ENCODE measurements around the gene WSB2.
A peak's percentile ranks its signal among the peaks of the same experiment; 100 is the strongest.

Gene WSB2

DNA sequence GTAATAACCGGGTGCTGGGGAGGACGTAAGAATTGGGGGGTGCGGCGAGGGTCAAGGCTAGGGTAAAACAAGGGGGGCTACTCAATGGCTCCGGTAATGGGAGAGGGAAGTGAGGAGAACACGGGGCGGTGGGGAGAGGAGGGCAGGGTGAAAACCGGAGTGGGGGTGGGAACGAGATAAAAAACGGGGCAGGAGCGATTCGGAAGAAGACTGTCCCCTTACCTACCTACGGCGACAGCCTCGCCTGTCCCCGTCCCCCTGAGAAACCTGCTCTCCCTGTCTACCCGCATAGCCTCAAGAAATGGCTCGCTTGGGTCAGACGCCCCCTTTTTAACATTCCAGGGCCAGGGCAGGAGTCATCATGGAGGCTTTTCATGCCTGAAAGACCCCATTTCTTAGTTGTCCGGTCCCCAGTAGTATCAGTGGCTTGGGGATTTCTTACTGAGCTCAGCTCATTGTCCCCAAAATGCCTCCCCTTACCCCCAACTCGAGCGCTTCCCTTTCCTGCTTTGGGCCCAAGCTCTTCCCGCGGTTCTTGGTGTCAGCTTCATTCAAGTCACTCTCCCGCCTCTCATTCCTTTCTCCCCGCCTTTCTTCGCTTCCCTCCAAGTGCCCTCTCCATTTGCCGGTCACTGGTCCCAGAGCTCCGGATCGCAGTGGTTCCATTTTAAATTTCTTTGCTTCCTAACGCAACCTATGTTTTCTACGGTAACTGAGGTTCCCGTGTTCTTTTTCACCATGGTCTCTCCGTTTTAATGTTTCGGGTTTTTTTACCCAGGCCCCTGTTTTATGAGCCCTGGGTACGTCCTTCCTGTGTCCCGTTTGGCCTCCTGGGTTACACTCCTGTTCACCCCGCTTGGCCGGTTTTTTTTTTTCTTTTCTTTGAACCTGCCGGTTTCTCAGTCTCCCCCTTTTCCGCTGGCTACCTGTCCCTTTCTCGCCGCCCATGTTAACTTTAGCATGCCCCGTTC, 1.2 kb upstream of the WSB2 start:
- DNase-seq (ENCODE audit: low read depth), result no peak

DNA sequence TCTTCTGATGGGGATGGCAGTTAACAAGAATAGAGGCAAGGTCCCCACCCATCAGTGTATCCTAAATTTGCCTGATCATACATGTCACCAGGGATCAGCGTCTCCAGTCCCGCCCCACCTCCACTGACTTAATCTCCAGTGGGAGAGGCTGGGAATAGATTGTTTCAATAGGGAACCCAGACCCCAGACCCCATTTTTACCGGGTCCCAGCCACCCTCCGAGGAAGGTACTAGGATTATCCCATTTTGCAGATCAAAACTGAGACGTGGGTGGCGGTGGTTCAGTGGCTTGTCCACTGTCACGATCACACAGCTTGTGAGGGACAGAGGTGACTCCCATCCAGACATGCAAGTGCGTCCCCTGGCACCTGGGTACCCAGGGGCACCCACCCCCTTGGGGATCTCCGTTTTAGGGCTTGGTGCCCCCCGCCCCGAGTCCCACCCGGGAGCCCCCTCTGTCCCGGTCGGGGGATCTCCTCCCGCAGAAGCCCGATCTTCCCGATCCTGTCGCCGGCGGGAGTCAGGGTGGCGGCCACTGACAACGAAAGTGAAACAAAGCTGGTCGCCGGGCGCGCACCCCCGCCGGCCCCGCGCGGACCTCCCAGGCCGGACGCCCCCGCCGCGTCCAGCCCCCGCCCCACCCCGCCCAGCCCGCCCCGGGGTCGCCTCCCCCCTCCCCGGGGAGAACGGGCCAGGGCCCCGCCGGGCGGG, 523 bp downstream of the WSB2 start:
- no peak for DNase-seq (ENCODE audit: low read depth)

DNA sequence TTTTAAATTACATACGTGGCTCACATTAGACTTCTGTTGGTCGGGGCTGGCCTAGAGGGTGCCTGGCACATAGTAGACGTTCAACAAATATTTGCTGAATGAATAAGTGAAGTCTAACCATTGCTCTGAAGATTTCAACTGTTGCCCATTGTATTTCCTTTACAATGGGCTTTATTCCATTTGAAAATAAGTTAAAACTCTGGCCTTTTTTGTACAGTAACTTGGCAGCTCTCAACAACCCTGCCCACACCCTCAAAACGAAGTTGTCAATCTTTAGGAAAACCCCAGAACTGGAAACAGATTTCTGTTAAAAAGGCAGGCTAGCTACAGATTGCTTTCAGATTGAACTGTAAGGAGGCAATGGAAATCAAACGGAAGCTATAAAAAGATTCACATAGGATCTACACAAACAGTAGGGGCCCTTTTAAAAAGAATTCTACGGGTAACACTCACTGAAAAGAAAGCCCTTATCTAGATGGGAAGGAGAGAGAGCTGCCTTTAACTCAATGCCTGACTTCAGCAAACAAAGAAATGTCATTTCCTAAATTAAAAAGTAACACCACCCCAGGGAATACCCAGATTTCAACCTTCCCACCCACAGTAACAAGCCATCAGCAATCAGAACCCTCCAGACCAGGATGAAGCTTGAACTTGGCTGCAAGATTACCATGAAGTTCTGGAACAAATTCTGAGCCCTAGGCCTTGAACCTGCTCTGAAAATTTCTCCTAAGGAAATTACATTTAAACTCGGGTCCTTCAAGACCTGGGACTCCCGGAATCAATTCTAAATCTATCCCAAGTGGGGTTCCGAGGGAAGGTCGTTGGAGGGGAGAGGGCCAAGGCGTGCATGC, 1.4 kb downstream of the WSB2 start:
- DNase-seq (ENCODE audit: low read depth), result no peak

DNA sequence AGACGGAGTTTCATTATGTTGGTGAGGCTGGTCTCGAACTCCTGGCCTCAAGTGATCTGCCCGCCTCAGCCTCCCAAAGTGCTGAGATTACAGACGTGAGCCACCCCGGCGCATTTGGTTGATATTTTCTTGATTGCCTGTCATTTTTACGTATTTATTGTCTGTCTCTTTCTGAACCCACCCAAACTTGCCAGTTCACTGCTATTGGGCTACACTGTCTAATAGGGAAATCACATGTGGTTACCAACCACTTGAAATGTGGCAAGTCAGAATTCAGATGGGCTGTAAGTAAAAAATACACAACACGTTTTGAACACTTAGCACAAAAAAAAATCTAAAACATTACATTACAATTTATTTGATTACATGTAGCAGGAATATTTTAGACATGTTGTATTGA, 2.1 kb downstream of the WSB2 start:
- DNase-seq (ENCODE audit: low read depth), result no peak

DNA sequence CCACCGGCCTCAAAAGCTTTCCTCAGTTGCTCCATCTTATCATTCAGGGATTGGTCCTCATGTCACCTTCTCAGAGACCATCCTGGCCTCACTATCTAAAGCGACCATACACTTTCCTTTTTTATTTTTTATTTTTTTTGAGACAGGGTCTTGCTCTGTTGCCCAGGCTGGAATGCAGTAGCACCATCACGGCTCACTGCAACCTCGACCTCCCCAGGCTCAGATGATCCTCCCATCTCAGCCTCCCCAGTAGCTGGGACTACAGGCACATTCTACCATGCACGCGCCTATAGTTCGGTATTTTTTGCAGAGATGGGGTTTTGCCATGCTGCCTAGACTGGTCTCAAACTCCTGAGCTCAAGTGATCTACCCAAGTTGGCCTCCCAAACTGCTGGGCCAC, 2.8 kb downstream of the WSB2 start:
- no peak for DNase-seq (ENCODE audit: low read depth)

DNA sequence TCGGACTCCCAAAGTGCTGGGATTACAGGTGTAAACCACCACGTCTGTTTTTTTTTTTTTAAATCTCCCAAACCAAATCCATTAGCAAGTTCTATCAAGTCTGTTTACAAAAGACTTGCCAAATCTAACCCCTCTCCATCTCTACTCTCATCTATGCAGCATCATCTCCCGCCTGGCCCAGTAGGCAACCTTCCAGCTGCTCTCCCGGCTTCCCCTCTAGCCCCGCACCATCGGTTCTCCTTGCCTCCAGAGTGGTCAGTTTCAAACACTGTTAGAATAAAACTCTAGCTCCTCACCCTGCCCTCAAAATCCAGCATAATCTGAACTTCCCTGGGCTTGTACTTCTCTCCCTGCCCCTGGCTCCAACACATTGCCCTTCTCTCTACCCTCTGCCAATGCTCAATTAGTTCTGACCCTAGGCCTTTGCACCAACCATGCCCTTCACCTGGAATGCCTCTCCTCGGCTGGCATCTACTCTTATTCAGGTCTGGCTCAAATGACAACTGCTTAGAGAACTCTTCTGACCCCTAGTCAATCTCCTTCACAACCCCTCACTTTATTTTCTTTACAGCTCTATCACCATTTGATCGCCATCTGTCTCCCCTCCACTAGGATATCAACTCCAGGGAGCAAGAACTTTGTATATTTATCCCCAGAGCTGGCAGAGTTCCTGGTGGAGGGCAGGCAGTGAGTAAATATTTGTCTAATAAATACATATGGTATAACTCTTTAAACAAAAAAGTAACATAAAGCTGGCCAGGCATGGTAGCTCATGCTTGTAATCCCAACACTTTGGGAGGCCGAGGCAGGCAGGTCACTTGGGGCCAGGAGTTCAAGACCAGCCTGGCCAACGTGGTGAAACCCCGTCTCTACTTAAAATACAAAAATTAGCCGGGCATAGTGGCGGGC, 4.9 kb downstream of the WSB2 start:
- no peak for DNase-seq (ENCODE audit: low read depth)

DNA sequence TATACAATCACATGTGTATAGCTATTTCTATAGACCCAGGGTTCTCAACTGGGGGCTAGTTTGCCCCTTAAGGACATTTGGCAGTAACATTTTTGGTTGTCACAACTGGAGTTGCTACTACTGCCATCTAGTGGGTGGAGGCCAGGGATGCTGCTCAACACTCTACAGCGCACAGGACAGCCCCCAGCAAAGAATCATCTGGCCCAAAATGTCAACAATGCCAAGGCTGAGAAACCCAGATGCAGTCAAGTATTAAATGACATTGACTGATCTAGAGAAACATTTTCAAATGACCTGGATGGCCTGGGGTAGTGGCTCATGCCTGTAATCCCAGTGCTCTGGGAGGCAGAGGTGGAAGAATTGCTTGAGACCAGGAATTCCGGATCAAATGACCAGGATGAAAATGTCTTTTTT, 5.8 kb downstream of the WSB2 start:
- peak; percentile 76 for DNase-seq (ENCODE audit: low read depth)

DNA sequence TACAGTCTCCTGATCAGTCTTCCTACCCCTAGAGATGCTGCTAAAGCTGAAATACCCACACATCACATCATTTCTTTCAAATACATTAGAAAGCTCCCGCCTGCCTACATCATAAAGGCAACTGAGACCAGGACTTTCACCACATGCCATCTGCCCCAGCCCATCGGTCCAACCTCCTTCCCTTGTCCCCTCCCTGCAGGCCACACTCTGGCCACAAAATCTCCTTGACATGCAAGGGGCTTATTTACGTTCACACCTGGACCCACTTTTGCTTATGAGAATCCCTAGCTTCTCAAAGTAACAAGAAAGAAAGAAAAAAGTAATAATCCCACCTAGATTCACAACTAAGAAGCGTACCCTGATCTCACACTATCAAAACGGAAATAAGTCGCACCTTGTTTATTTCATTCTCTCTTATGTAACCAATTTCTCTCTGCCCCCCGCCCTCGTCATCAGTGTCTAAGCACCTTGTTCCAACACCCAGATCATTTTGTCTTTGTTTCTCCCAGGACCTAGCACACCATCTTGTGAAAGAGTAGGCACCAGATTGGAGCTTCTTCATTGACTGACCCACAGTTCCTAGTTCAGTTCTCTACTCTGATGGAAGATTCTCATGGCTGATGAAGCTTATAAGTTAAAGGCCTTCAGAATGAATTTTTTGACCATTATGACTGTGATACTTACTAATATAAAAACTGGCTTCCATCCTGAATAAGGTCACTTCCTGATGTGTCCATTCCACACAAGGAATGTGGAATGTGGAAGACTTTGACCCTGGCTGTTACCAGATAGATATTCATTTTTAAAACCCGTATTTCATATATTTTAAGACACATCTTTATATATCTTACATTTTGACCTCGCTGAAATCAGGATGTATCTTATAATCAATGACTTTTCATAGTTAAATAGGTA, 7.7 kb downstream of the WSB2 start:
- no peak for DNase-seq (ENCODE audit: low read depth)

DNA sequence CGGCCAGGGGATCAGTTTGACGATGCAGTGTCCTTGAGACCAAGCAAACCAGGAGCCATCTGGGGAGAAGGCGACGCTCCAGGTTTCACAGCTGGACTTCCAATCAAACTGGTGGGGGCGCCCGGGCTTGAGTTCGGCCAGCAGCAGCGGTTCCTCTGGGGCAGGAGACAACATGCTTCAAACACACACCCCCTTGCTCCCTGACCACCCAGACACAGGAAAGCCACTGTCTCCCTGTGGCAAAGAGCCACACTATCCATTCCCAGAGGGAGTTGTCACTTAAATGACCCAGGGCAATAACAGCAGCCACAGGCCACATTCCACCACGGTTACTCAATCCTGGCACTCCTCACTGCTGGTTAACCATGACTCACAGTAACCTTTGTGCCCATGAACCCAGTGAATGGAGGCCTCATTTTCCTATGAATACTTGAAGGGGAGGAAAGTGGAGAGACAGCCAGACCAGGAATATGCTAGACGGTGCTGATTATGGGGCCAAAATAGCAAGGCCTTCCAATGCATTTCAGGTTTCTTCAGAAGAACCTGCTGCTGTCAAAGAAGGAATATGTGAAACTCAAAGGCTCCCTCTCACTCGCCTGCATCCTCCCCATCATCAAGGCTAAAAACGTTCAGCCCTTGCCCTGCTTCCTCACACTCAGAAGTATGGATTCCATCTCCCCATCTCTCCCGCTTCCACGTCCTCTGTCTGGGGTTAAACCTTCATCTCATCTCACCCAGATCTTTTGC, 8.5 kb downstream of the WSB2 start:
- peak; percentile 50 for DNase-seq (ENCODE audit: low read depth)

DNA sequence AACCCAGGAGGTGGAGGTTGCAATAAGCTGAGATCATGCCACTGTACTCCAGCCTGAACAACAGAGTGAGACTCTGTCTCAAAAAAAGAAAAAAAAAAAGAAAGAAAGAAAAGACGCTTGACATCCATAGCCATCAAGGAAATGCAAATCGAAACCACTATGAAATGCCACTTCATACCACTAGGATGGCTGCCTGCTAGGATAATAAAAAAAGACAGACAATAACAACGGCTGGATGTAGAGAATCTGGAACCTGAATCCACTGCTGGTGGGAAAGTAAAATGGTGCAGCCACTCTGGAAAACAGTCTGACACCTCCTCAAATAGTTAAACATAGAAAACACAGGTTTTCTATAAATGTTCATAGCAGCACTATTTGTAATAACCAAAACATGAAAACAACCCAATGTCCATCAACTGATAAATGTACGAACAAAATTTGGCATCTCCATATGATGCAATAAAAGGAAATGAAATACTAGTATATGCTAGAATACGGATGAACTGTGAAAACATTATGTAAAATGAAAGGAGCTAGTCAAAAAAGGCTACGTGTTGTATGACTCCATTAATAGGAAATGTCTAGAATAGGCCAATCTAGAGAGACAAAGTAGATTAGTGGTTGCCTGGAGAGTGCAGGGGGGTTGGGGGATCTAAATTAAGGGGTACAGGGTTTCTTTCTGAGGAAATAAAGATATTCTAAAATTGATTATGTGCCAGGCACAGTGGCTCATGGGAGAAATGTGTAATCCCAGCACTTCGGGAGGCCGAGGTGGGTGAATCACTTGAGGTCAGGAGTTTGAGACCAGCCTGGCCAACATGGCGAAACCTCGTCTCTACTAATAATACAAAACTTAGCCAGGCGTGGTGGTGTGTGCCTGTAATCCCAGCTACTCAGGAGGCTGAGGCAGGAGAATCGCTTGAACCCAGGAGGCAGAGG, 9.7 kb downstream of the WSB2 start:
- peak; percentile 32 for DNase-seq (ENCODE audit: low read depth)

DNA sequence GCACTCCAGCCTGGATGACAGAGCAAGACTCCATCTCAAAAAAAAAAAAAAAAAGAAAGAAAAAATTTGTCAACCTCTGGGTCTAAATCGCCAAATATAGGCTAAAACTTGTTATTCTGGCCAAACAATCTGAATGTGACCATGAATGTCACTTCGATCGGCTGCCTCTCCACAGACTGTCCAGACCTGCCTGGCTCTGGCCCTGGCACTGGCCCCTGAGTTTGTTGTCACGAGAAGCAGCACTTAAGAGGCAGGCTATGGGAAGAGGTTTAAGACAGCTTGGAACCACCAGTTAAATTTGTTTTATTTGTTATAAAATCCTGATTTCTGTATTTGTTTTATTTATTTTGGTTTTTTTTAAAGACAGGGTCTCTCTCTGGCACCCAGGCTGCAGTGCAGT, 14.5 kb downstream of the WSB2 start:
- DNase-seq (ENCODE audit: low read depth), result no peak

DNA sequence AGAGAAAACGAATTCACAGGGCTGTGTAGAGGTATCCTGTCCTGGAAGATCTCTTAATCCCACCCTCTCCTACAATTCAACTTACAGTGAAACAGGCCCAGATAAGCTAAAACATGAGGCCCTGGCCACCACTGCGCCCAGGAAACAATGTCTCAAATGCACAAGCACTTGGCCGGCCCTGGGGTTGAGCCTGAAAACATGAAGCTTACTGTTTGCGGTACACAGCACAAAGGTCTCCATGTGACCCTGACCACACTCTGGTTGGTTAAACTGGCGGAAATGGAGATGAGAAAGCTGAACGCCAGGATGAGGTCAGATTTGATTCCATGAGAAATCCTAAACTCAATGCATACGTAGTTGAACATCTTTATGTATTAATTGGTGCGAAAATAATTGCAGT, 16.4 kb downstream of the WSB2 start:
- DNase-seq (ENCODE audit: low read depth), result no peak

DNA sequence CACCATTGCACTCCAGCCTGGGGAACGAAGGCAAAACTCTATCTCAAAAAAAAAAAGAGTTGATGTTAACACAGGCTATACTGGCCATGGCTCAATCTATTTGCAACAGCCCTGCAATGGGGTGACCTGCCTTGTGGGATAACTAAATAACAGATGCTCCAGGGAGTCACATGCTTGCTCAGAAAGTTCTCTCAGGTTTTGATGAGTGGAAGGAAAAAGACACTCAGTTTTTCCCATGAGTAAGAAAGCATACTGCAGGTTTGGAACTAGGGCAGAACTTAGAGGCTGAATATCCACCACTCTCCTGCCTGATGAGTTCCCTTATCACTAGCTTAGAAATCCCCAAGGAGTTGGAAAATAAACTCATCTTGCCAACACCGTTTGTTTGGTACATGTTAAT, 16.9 kb downstream of the WSB2 start:
- no peak for DNase-seq (ENCODE audit: low read depth)

DNA sequence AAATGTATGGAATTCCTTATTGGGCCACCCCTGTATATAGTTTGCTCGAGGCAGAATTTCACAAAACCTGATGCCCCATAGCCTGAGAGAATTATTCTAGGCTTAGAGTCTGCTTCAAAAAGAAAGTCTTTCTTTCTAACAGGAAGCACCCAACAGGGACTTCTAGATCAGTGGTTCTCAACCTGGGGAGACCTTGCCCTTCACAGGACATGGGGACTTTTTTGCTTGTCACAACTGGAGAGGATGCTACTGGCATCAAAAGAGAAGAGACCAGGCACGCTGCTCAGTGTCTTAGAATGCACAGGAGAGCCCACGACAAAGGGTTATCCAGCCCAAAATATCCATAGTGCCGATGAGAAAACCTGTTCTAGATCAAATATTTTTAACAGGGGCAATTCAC, 18.9 kb downstream of the WSB2 start:
- no peak for DNase-seq (ENCODE audit: low read depth)

DNA sequence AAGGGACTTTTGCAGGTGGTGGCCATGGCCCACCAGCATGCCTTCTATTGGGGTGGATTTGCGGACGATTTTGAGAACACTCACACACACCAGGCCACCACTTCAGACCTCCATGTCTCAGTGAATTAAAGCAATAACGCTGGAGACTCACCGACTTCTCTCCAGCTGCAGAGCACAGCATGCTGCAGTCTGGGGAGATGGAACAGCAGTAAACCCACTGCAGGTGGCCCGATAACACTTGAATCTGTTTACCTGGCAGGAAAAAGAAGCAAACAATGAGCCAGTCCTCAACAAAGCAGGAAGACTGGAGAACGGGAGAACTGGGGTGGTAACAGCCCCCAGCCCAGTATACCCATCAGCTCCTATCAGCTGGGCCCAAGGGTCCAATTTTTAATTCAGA, 22.8 kb downstream of the WSB2 start:
- DNase-seq (ENCODE audit: low read depth), result no peak

DNA sequence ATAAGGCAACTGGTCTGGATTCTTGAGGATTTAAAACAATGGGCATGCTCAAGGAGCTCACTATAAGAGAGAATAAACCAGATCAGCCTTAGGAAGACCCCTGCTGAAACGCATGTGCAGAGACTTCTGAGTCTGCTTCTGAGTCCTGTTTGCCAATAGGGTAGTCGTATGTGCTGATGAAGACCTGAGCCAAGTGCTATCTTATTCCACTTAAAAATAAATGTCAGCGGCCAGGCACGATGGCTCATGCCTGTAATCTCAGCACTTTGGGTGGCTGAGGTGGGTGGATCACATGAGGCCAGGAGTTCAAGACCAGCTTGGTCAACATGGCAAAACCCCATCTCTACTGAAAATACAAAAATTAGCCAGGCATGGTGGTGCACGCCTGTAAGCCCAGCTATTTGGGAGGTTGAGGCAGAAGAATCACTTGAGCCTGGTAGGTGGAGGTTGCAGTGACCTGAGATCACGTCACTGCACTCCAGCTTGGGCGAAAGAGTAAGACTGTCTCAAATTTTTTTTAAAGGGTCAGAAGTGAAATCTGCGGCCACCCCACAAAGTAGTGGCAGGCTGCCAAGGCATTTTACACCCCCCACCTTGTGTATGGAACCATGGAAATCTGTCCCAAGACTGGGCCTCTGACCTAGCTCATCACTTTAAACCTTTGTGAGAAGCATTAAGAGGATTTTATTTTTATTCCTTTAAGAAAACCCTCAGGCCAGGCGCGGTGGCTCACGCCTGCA, 24.1 kb downstream of the WSB2 start:
- DNase-seq (ENCODE audit: low read depth), result no peak

DNA sequence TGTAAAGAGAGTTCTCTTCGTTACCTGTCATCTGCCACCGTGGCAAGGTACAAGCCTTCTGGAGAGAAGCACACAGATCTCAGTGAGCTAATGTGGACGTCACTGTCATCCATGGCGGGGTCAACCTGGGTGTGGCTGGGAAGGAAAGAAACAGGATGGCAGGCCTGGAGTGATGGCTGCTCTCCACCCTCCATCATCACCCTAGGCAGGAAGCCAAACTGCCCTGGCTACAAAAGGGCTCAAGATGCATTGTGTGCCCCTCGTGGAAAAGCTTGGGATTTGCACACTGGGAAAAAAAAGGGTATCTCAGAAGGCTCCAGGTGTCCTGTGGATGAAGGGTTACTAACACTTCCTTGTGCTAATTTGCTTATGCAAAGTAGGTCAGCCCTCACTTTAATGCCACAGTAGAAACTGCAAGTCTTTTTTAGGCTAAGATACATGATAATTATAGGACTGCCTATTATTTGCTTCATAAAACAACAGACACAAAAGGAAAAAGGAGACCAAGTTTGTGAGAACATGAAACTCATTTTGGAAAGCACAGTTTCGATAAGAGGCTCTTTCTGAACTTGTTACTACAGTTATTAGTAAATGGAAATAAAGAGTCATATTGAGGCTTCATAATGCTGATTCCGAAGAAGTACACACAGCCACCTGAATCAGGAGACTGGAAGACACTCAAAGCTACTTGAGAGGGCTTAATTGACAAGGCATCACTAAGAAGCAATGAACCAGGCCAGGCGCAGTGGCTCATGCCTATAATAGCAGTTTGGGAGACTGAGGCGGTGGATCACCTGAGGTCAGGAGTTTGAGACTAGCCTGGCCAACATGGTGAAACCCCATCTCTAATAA, 25.6 kb downstream of the WSB2 start:
- no peak for DNase-seq (ENCODE audit: low read depth)
